Sigmoid colon (tissue), 7 donors: ENCODE data around the gene SYNRG. TPM values are rescaled to one million over a fixed set of nuclear protein-coding genes. Genes with fewer than 3 reads are reported as not detected.

Experiments used
- DNase-seq: peaks from one replicate; pipeline ENCODE4 v3.0.0-alpha.2; 2019
- H3K27ac ChIP-seq, 4 donors: fragments of 200-600 bp; sonication (generic); one replicate each; pipeline ENCODE4 v1.5.1; 2016 to 2019; ENCODE audit warnings: mild to moderate bottlenecking in 1 of 4
- H3K27me3 ChIP-seq, 3 donors: fragments of 200-600 bp; sonication (generic); one replicate each; pipeline ENCODE4 v1.5.1; 2019; ENCODE audit warnings: mild to moderate bottlenecking in 1 of 3
- H3K36me3 ChIP-seq, 4 donors: fragments of 200-600 bp; sonication (generic); one replicate each; pipeline ENCODE4 v1.5.1; 2016 to 2019
- H3K4me1 ChIP-seq, 4 donors: fragments of 200-600 bp; sonication (generic); one replicate each; pipeline ENCODE4 v1.5.1; 2017 to 2019
- H3K4me3 ChIP-seq, 4 donors: fragments of 200-600 bp; sonication (generic); one replicate each; pipeline ENCODE4 v1.5.1; 2017 to 2019; ENCODE audit warnings: mild to moderate bottlenecking in 2 of 4, moderate library complexity in 1 of 4
- H3K9me3 ChIP-seq, 4 donors: fragments of 200-600 bp in 3 of 4; sonication (generic) in 3 of 4; one replicate each; pipeline versions ENCODE4 v1.5.1 to v1.6.1; 2013 to 2019
- EP300 ChIP-seq, 4 donors: sonication (generic); formaldehyde crosslinking; IDR thresholded peaks; one replicate each; pipeline ENCODE4 v1.6.1; 2017; ENCODE audit warnings: antibody characterized with exemption in 4 of 4
- POLR2A ChIP-seq, 2 donors: fragments of 450-650 bp; IDR thresholded peaks; one replicate each; pipeline ENCODE4 v1.6.1; 2016; ENCODE audit warnings: antibody characterized with exemption in 2 of 2, mild to moderate bottlenecking in 2 of 2, moderate library complexity in 2 of 2
- POLR2AphosphoS5 ChIP-seq, 4 donors: sonication (generic); formaldehyde crosslinking; IDR thresholded peaks; one replicate each; pipeline ENCODE4 v1.6.1; 2017; ENCODE audit warnings: antibody characterized with exemption in 4 of 4
- WGBS, 2 donors: extraction: QIAGEN DNeasy Blood & Tissue Kit; methylation state at CpG; one replicate each; pipeline ENCODE4 v1.1.7; 2013; 5-methylcytosine and 5-hydroxymethylcytosine counted together
- intact Hi-C: fragments of 100-400 bp; cut with DNase I; formaldehyde crosslinking; loops from one replicate; pipeline ENCODE4 v1.15.1; 2023
- polyA plus RNA-seq, 3 donors: library from polyadenylated mRNA; stranded (reverse); fragments of 200-250 nt; gene quantifications; one replicate each; pipeline ENCODE4 v1.2.3, GENCODE V29; 2013
- small RNA-seq, 3 donors: library from RNA; depleted of rRNA; stranded (forward); fragments of <200 nt; gene quantifications; one replicate each; pipeline ENCODE3, GENCODE V24; 2016
- total RNA-seq, 4 donors: library from RNA; depleted of rRNA; stranded (reverse); fragments of >200 nt; gene quantifications; one replicate each; pipeline ENCODE4 v1.1.0, GENCODE V29; 2016
- TF ChIP-seq, protein P1 (sequence below), 4 experiments: fragments of 450-650 bp in 3 of 4; fragments of 200-600 bp in 1 of 4; IDR thresholded peaks; one replicate each; pipeline ENCODE4 v1.5.1; 2016 to 2019; ENCODE audit warnings: antibody characterized with exemption in 4 of 4, mild to moderate bottlenecking in 3 of 4, moderate library complexity in 2 of 4
- donor health status: healthy with polysubstance abuse.
- donor health status: Bipolar disorder and iron deficiency.
- donor health status: healthy.

Gene SYNRG
- total and polyA plus RNA-seq, 7 donors = 7.4 to 26.0 (median 18.9) TPM

DNA sequence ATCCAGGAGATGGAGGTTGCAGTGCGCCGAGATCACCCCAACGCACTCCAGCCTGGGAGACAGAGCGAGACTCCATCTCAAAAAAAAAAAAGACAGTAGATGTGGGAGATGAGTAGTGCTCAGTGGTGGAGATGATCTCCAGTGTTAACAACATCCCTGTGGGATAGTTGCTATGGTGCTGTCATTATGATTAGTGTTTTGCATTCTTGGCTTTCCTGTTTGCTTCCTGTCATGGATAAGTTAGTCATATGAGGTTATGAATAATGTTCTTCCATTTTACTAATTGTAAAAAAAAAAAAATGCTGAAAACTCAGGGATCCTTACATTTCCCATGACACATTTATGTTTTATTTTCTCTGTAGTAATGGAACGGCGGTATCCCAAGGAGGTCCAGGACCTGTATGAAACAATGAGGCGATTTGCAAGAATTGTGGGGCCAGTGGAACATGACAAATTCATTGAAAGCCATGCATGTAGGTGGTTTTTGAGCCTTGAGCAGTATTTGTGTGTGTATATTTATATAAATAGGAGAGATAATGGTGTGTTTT lies 144.1 kb downstream of the SYNRG start:
- no peak for TF ChIP-seq POLR2AphosphoS5 (IDR thresholded peaks at IDR 0.05)
- no peak for TF ChIP-seq EP300 (IDR thresholded peaks at IDR 0.05)
- no peak for TF ChIP-seq POLR2A (IDR thresholded peaks at IDR 0.05)
- TF ChIP-seq, protein P1, sequence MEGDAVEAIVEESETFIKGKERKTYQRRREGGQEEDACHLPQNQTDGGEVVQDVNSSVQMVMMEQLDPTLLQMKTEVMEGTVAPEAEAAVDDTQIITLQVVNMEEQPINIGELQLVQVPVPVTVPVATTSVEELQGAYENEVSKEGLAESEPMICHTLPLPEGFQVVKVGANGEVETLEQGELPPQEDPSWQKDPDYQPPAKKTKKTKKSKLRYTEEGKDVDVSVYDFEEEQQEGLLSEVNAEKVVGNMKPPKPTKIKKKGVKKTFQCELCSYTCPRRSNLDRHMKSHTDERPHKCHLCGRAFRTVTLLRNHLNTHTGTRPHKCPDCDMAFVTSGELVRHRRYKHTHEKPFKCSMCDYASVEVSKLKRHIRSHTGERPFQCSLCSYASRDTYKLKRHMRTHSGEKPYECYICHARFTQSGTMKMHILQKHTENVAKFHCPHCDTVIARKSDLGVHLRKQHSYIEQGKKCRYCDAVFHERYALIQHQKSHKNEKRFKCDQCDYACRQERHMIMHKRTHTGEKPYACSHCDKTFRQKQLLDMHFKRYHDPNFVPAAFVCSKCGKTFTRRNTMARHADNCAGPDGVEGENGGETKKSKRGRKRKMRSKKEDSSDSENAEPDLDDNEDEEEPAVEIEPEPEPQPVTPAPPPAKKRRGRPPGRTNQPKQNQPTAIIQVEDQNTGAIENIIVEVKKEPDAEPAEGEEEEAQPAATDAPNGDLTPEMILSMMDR (IDR thresholded peaks at IDR 0.05) = no peak
- Histone ChIP-seq H3K9me3 (no peaks in the 10 kb centered on the region), H3K36me3 (peaks cover 5 to 91% (median 10%) of the 10 kb centered on the region in 4 donors), H3K27me3 (no peaks in the 10 kb centered on the region), H3K4me1 (no peaks in the 10 kb centered on the region), H3K27ac (no peak overlapping the region), H3K4me3 (no peak overlapping the region)
- WGBS, 2 donors = 98% methylated on average over 7 of the region's 7 CpGs
- intact Hi-C loops = no loop called here
- DNase-seq = no peak

Small RNAs within 50 kb of the gene (small RNA-seq; reads per million reads assigned to genes)
- gene MIR378J = 0 reads per million in 3 donors

Other genes starting within 250 kb of the SYNRG start
- gene C17orf78, start 233.4 kb downstream of the SYNRG start, total RNA-seq = not detected
- gene C17orf78, start 233.4 kb downstream of the SYNRG start, polyA plus RNA-seq = not detected
- 10 to 100 TPM; 21.1 to 38.9 (median 28.9) TPM for gene ACACA, start 202.6 kb downstream of the SYNRG start, total RNA-seq
- gene ACACA, start 202.6 kb downstream of the SYNRG start, polyA plus RNA-seq = 10 to 100 TPM; 10.8 to 34.9 (median 18.0) TPM
- 10 to 100 TPM; 15.0 to 22.7 (median 20.3) TPM for gene TADA2A, start 202.5 kb downstream of the SYNRG start, total RNA-seq
- 1 to 10 TPM; 7.2 to 9.9 (median 8.4) TPM for gene TADA2A, start 202.5 kb downstream of the SYNRG start, polyA plus RNA-seq
- gene DUSP14, start 119.5 kb downstream of the SYNRG start, total RNA-seq = 10 to 100 TPM; 18.5 to 25.2 (median 20.4) TPM
- gene DUSP14, start 119.5 kb downstream of the SYNRG start, polyA plus RNA-seq = 1 to 10 TPM; 1.2 to 3.6 (median 3.4) TPM
- gene DDX52, start 34.0 kb upstream of the SYNRG start, total RNA-seq = 10 to 100 TPM; 16.5 to 21.2 (median 19.2) TPM
- gene DDX52, start 34.0 kb upstream of the SYNRG start, polyA plus RNA-seq = 10 to 100 TPM in 1 of 3 donors, 1 to 10 TPM in 2; 7.6 to 15.2 (median 7.8) TPM
- gene HNF1B, start 135.6 kb upstream of the SYNRG start, total RNA-seq = under 1 TPM in 1 of 4 donors, not detected in 3; 0.28 TPM
- gene HNF1B, start 135.6 kb upstream of the SYNRG start, polyA plus RNA-seq = 10 to 100 TPM in 2 of 3 donors, 1 to 10 TPM in 1; 9.6 to 13.2 (median 11.8) TPM